Left kidney (tissue), 2 donors: ENCODE results near the gene STRIP2. TPM values are rescaled to one million over a fixed set of nuclear protein-coding genes. Genes with fewer than 3 reads are reported as not detected.
"Not testable (repeated sequence)": the region's sequence is repeated elsewhere in the genome, so short reads cannot be mapped to it uniquely, and the experiment has no call there.

Experiments used
- DNase-seq: peaks from one replicate; pipeline ENCODE4 v3.0.0-alpha.2; 2013
- polyA plus RNA-seq: library from polyadenylated mRNA; unstranded; fragments of 120-200 nt; gene quantifications from one replicate; pipeline ENCODE4 v1.2.1, GENCODE V29; 2013; ENCODE audit not compliant: insufficient read length

STRIP2 gene
- polyA plus RNA-seq, 1 donor, result 5.7 TPM

DNA sequence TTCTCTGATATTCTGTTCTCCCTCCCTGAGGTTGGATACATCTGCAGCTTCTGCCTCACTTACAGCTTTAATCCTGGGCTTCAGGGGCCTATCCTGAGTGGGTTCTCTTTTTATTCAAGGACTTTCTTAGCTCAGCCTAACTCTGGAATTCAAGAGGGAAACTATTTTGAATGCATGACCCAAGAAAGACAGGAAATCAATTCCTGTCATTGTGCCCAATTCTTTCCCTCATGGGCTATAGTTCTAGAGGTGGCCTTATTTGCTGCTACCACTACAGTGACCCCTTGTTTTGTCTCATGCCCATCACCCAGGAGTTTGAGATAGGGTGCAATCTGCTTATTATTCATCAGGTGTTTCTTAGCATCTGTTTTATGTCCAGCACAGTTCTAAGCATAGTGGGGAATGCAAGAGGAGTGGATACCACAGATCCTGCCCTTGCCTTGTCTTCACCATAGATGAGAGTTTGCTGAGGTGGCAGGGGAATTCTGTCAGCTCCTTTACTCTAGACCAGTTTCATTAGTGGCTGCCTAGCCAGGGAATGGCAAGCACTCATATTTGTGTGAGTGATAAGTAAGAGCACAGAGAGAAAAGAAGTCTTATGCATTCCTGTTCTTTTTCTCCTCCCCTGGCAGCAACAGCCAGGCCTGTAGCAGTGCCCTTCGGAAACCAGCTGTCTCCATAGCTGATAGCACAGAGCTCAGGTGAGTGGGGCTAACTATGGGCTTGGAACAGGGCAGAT lies 19.4 kb downstream of the STRIP2 start:
- DNase-seq, result no peak

DNA sequence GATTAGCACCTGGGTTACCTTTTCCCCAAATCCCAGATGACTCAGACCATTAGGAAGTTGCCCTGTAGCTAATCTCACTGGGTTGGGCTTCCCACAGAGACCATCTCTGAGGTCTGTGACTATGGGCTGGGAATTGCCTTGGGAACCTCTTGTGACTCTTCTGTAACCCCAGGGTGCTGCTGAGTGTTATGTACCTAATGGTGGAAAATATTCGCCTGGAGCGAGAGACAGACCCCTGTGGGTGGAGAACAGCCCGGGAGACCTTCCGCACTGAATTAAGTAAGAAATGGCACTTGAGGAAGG lies 20.0 kb downstream of the STRIP2 start:
- no peak for DNase-seq

GRCh38 chr7:129456421-129456820 lies 22.2 kb downstream of the STRIP2 start:
- DNase-seq, result no peak

DNA sequence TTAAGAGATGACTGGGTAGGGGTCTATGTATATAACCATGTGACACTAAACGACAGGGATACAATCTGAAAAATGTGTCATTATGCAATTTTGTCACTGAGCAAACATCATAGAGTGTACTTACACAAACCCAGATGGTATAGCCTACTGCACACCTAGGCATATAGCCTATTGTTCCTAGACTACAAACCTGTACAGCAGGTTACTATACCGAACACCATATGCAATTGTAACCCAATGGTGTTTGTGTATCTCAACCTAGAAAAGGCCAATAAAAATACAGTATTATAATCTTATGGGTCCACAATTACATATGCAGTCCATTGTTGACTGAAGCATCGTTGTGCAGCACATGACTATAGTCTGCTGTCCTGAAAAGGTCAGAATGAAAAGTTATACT lies 22.9 kb downstream of the STRIP2 start:
- no peak for DNase-seq

GRCh38 chr7:129458171-129458570 lies 23.9 kb downstream of the STRIP2 start:
- no peak for DNase-seq

DNA sequence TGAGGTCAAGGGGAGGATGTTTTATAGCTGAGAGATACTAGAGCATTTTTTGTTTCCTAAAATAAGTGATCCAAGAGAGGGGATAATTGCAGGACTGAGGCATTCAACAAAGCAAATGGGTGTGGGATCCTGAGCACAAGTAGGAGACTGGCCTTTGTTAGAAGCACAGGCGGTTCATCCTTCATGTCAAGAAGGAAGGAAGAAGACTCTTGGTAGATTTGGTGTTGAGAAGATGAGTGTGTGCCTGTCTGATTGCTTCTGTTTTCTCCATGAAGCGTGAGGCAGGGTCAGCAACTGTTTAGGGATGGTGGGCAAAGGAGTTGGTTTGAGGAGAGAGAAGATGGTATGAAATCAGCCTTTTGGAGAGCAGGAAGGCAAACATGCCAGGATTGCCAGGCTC lies 27.6 kb downstream of the STRIP2 start:
- no peak for DNase-seq

GRCh38 chr7:129462420-129462819 lies 28.2 kb downstream of the STRIP2 start:
- DNase-seq, result no peak

- no peak for DNase-seq
These were observed 30.0 kb downstream of the STRIP2 start for GRCh38 chr7:129464194-129464593.

- DNase-seq, result no peak
These were observed 30.8 kb downstream of the STRIP2 start for GRCh38 chr7:129465080-129465479.

- DNase-seq, result no peak
These were observed 32.6 kb downstream of the STRIP2 start for GRCh38 chr7:129466796-129467195.

DNA sequence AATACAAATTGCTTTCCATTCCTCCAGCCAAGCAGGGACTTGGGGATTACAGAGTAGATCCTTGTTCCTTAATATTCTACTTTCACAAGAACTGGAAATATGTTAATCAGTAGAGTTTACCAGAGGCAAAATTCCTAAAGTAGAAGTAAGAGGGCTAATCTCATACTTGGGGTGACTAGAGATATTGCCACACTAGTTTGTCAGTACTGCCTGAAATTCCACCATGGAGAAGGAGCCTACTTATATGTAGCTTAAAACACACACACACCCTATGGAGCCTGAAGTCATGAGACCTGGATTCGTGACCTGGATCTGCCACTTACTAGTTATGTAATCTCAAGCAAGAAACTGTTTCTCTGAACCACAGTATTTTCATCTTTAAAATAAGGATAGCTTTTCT lies 33.9 kb downstream of the STRIP2 start:
- DNase-seq, result no peak

- DNase-seq, result no peak
These were observed 34.3 kb downstream of the STRIP2 start for GRCh38 chr7:129468547-129468946.

- DNase-seq, result no peak
These were observed 35.7 kb downstream of the STRIP2 start for GRCh38 chr7:129469930-129470329.

GRCh38 chr7:129470411-129470810 lies 36.2 kb downstream of the STRIP2 start:
- no peak for DNase-seq

DNA sequence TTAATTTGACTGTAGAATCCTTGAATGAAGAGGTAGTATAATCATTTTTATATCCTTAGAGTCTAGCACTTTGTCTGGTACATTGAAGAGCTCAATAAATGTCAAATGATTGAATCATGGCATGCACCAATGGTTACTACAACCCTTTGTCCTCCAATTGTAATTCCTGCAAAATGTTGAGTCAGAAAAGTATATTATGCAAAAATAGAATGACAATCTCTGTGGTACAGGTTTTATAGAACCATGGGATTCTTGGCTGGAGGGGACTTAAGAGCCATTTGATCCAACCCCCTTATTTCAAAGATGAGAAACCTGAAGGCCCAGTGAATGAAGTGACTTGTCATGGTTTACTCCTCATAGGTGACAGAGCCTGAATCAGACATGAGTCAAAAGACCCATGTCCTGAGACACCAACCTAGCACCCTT lies 37.2 kb downstream of the STRIP2 start:
- no peak for DNase-seq

DNA sequence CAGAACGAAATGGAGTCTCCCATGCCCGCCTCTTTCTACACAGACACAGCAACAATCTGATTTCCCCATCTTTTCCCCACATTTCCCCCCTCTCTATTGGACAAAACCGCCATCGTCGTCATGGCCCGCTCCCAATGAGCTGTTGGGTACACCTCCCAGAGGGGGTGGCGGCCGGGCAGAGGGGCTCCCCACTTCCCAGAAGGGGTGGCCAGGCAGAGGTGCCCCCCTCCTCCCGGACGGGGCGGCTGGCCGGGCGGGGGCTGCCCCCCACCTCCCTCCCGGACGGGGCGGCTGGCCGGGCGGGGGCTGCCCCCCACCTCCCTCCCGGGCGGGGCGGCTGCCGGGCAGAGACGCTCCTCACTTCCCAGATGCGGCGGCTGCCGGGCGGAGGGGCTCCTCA lies 41.7 kb downstream of the STRIP2 start:
- DNase-seq, result not testable (repeated sequence)

GRCh38 chr7:129476398-129476797 lies 42.2 kb downstream of the STRIP2 start:
- DNase-seq, result not testable (repeated sequence)

GRCh38 chr7:129479831-129480230 lies 45.6 kb downstream of the STRIP2 start:
- no peak for DNase-seq

DNA sequence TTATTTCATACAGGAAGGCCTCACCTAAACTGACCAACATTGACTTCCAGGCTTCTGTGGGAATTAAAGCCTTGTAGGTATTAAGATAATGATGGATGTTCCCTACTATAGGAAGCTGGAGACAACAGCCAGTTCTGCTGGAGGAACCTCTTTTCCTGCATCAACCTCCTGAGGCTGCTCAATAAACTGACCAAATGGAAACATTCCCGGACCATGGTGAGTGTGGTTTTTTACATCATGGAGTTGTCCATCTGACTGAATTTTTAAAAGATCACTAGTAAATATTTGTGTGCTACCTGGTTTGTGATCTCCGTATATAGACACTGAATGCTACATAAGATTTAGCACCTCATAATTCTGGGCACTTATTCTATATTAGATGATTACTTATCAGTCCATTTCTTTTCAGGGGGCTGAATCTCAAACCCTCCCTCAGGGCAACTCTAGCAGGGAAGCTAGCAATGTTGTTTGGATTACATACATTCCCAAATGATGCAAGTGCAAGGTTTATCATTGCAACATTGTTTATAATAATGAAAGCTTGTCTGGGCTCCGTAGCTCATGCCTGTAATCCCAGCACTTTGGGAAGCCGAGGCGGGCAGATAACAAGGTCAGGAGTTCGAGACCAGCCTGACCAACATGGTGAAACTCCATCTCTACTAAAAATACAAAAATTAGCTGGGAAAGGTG lies 46.6 kb downstream of the STRIP2 start:
- no peak for DNase-seq

GRCh38 chr7:129481376-129481775 lies 47.1 kb downstream of the STRIP2 start:
- not testable (repeated sequence) for DNase-seq

GRCh38 chr7:129482781-129483180 lies 48.5 kb downstream of the STRIP2 start:
- no peak for DNase-seq

DNA sequence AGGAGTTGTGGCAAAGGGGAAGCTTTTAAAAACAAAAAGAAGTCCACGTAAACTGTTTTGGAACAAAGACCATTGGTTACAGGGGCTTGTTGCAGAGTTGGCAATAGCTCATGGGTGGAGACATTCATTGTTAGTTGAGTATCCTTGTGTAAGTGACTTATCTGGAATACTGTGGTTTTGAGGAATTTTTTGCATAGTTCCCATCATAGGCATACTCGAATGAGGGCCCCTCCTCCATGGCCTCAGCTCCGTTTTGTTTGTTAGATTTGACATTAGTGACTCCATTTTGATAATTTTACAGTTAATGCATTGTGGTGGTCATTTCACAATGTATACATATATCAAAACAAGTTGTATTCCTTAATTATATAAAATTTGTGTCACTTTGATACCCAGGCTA lies 55.3 kb downstream of the STRIP2 start:
- DNase-seq, result no peak

DNA sequence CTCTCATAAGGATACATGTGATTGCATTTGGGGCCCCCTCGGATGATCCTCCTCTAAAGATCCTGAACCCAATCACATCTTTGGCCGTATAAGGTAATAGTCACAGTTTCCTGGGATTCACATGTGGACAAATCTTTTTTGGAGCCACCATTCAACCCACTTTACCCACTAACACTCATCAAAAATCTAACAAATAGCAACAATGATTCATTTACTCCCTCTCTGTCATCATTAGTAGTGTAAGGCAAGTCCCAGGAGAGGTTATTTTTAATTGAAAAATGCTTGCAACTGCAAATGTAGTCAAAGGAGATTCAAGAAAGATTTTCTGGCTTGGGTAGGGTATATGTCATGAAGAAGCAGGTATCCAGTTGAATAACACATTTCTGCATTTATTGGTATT lies 58.2 kb downstream of the STRIP2 start:
- DNase-seq, result no peak

DNA sequence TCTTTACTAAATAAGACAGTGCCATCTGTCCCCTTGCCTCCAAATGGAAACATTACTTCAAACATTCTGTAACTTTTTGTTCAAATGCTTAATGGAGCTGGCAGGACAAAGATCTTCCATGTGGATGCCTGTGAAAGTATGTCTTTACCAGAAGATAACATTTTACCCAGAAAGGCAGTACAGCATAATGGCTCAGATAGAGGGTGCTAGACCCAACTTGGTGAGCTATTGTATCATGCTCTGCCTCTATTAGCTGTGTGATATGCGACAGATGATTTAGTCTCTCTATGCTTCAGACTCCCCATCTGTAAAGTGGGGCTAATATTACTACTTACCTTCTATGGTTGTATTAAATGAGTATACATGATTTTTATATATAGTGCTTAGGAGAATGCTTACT lies 59.3 kb downstream of the STRIP2 start:
- DNase-seq, result no peak
